ENCODE results near the gene ROBO1. TPM values are rescaled to one million over a fixed set of nuclear protein-coding genes. Genes with fewer than 3 reads are reported as not detected.

The ROBO1 gene
- total and polyA plus RNA-seq, 2 of the 13 experiments (the other 11 are each of a cell fraction or from before 2014, with no cell fraction given): 52.2 to 71.0 TPM

DNA sequence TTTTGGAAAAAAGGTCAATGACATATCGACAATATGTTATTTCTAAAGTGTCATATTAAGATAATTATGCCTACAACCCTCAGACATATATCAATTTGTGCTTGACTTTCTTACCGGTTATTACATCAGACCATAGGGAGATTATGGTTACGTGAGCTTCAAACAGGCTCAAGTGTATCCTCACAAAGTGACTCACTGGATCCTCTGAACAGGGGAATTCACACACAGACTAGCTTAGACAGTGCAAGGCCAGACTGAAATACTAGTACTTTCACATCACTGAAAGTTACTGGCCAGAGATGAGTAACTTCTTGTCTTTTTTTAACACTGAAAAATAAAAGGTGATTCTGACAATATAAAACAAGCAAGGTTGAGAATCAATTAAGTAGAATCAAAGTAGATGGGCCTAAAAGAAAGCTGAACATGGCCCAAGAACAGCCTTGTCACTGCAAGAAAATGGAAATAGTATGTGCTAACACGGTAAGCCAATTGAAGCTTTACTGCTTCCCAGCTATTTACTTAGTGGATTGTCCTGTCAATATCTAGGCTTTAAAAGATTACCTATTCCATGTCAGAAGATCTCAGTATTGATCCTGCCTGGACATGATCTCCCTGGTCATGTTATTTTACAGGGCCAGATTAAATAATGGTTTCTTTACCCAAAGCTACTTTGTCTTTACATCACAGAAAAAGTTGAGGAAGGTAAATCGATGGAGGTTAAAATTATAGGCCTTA, 848.6 kb downstream of the ROBO1 start (continued):
- TF ChIP-seq, protein P1, sequence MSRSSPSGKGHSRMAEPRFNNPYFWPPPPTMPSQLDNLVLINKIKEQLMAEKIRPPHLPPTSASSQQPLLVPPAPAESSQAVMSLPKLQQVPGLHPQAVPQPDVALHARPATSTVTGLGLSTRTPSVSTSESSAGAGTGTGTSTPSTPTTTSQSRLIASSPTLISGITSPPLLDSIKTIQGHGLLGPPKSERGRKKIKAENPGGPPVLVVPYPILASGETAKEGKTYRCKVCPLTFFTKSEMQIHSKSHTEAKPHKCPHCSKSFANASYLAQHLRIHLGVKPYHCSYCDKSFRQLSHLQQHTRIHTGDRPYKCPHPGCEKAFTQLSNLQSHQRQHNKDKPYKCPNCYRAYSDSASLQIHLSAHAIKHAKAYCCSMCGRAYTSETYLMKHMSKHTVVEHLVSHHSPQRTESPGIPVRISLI (CRISPR knock-in tag; IDR thresholded peaks at IDR 0.05; ENCODE audit: borderline replicate concordance): no peak
- TF ChIP-seq HNRNPL (IDR thresholded peaks at IDR 0.05; ENCODE audit: low read depth, low read length): no peak
- TF ChIP-seq ZFP37 (CRISPR knock-in tag; IDR thresholded peaks at IDR 0.05; ENCODE audit: borderline replicate concordance): no peak
- TF ChIP-seq TCF7L2 (IDR thresholded peaks at IDR 0.05; ENCODE audit: low read depth, low read length): no peak
- no peak for TF ChIP-seq ZNF274 (CRISPR knock-in tag; IDR thresholded peaks at IDR 0.05)
- TF ChIP-seq, protein P2, sequence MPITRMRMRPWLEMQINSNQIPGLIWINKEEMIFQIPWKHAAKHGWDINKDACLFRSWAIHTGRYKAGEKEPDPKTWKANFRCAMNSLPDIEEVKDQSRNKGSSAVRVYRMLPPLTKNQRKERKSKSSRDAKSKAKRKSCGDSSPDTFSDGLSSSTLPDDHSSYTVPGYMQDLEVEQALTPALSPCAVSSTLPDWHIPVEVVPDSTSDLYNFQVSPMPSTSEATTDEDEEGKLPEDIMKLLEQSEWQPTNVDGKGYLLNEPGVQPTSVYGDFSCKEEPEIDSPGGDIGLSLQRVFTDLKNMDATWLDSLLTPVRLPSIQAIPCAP (CRISPR knock-in tag; IDR thresholded peaks at IDR 0.05; ENCODE audit: low read depth): no peak
- TF ChIP-seq, protein P3, sequence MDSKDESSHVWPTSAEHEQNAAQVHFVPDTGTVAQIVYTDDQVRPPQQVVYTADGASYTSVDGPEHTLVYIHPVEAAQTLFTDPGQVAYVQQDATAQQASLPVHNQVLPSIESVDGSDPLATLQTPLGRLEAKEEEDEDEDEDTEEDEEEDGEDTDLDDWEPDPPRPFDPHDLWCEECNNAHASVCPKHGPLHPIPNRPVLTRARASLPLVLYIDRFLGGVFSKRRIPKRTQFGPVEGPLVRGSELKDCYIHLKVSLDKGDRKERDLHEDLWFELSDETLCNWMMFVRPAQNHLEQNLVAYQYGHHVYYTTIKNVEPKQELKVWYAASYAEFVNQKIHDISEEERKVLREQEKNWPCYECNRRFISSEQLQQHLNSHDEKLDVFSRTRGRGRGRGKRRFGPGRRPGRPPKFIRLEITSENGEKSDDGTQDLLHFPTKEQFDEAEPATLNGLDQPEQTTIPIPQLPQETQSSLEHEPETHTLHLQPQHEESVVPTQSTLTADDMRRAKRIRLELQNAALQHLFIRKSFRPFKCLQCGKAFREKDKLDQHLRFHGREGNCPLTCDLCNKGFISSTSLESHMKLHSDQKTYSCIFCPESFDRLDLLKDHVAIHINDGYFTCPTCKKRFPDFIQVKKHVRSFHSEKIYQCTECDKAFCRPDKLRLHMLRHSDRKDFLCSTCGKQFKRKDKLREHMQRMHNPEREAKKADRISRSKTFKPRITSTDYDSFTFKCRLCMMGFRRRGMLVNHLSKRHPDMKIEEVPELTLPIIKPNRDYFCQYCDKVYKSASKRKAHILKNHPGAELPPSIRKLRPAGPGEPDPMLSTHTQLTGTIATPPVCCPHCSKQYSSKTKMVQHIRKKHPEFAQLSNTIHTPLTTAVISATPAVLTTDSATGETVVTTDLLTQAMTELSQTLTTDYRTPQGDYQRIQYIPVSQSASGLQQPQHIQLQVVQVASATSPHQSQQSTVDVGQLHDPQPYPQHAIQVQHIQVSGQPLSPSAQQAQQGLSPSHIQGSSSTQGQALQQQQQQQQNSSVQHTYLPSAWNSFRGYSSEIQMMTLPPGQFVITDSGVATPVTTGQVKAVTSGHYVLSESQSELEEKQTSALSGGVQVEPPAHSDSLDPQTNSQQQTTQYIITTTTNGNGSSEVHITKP (CRISPR knock-in tag; IDR thresholded peaks at IDR 0.05; ENCODE audit: low read depth): no peak; the same call in 1 of the 2 replicates
- TF ChIP-seq, protein P4, sequence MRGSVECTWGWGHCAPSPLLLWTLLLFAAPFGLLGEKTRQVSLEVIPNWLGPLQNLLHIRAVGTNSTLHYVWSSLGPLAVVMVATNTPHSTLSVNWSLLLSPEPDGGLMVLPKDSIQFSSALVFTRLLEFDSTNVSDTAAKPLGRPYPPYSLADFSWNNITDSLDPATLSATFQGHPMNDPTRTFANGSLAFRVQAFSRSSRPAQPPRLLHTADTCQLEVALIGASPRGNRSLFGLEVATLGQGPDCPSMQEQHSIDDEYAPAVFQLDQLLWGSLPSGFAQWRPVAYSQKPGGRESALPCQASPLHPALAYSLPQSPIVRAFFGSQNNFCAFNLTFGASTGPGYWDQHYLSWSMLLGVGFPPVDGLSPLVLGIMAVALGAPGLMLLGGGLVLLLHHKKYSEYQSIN (CRISPR knock-in tag; IDR thresholded peaks at IDR 0.05; ENCODE audit: borderline replicate concordance): no peak
- TF ChIP-seq, protein P5, sequence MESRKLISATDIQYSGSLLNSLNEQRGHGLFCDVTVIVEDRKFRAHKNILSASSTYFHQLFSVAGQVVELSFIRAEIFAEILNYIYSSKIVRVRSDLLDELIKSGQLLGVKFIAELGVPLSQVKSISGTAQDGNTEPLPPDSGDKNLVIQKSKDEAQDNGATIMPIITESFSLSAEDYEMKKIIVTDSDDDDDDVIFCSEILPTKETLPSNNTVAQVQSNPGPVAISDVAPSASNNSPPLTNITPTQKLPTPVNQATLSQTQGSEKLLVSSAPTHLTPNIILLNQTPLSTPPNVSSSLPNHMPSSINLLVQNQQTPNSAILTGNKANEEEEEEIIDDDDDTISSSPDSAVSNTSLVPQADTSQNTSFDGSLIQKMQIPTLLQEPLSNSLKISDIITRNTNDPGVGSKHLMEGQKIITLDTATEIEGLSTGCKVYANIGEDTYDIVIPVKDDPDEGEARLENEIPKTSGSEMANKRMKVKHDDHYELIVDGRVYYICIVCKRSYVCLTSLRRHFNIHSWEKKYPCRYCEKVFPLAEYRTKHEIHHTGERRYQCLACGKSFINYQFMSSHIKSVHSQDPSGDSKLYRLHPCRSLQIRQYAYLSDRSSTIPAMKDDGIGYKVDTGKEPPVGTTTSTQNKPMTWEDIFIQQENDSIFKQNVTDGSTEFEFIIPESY (CRISPR knock-in tag; IDR thresholded peaks at IDR 0.05): no peak
- TF ChIP-seq EP300 (IDR thresholded peaks at IDR 0.05; ENCODE audit: low read depth in 2 of 2, low read length in 2 of 2): peak in 1 of 2 experiments; percentile 59; a peak in 2 of 4 replicates
- no peak for TF ChIP-seq EP300 (CRISPR knock-in tag; IDR thresholded peaks at IDR 0.05; ENCODE audit: borderline replicate concordance)
- peak; percentile 58; the same call in 1 of the 2 replicates for TF ChIP-seq SIX1 (CRISPR knock-in tag; IDR thresholded peaks at IDR 0.05; ENCODE audit: borderline replicate concordance)
- no peak for TF ChIP-seq U2AF2 (IDR thresholded peaks at IDR 0.05; ENCODE audit: low read depth, low read length)
- no peak for TF ChIP-seq ZNF335 (CRISPR knock-in tag; IDR thresholded peaks at IDR 0.05)
- no peak for TF ChIP-seq TEAD2 (CRISPR knock-in tag; IDR thresholded peaks at IDR 0.05)
- TF ChIP-seq TRIM24 (CRISPR knock-in tag; IDR thresholded peaks at IDR 0.05): no peak
- TF ChIP-seq, protein P6, sequence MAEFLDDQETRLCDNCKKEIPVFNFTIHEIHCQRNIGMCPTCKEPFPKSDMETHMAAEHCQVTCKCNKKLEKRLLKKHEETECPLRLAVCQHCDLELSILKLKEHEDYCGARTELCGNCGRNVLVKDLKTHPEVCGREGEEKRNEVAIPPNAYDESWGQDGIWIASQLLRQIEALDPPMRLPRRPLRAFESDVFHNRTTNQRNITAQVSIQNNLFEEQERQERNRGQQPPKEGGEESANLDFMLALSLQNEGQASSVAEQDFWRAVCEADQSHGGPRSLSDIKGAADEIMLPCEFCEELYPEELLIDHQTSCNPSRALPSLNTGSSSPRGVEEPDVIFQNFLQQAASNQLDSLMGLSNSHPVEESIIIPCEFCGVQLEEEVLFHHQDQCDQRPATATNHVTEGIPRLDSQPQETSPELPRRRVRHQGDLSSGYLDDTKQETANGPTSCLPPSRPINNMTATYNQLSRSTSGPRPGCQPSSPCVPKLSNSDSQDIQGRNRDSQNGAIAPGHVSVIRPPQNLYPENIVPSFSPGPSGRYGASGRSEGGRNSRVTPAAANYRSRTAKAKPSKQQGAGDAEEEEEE (CRISPR knock-in tag; IDR thresholded peaks at IDR 0.05; ENCODE audit: borderline replicate concordance): no peak
- TF ChIP-seq ZBTB3 (CRISPR knock-in tag; IDR thresholded peaks at IDR 0.05; ENCODE audit: borderline replicate concordance, low read depth): 0 out of 2 replicates have a peak, but pooled peaks have one; percentile 13
